ENCODE results near the gene MRFAP1L1. TPM values are rescaled to one million over a fixed set of nuclear protein-coding genes. Genes with fewer than 3 reads are reported as not detected.
A peak's percentile ranks its signal among the peaks of the same experiment; 100 is the strongest.

The MRFAP1L1 gene
- polyA plus RNA-seq, 1 donor (not counting 4 experiments of a cell fraction or from before 2014, with no cell fraction given): 77.9 TPM

GRCh38 chr4:6702761-6703160 is 6.9 kb downstream of the MRFAP1L1 start:
- Histone ChIP-seq H3K9ac (ENCODE audit: control insufficient read depth, extremely low read depth, insufficient read depth, low read length) (no peak overlapping the region), H3K79me2 (ENCODE audit: control insufficient read depth, insufficient read depth, low read length) (peaks cover 32% of the 10 kb centered on the region), H3K36me3 (ENCODE audit: control insufficient read depth in 2 of 2, extremely low read depth in 1 of 2, insufficient read depth in 2 of 2, low read length in 2 of 2) (peaks cover 3 to 7% of the 10 kb centered on the region in 2 experiments), H3K27me3 (ENCODE audit: control insufficient read depth, extremely low read depth, insufficient read depth, low read length) (no peaks in the 10 kb centered on the region), H4K20me1 (ENCODE audit: control insufficient read depth, extremely low read depth, insufficient read depth, low read length) (no peaks in the 10 kb centered on the region), H3K9me1 (ENCODE audit: control insufficient read depth, extremely low read depth, insufficient read depth, low read length) (no peaks in the 10 kb centered on the region), H3K9me3 (ENCODE audit: control insufficient read depth, low read depth, low read length) (no peaks in the 10 kb centered on the region), H3K4me2 (ENCODE audit: control insufficient read depth, extremely low read depth, insufficient read depth, low read depth, low read length) (no peak overlapping the region), H3K4me1 (ENCODE audit: control insufficient read depth, extremely low read depth, insufficient read depth, low read length) (peaks cover 6% of the 10 kb centered on the region), H2AFZ (ENCODE audit: control insufficient read depth, low read length) (no peak overlapping the region), H3K4me3 (ENCODE audit: control insufficient read depth in 2 of 3, extremely low read depth in 1 of 3, insufficient read depth in 2 of 3, low read depth in 1 of 3, low read length in 3 of 3) (no peak overlapping the region), H3K27ac (ENCODE audit: control insufficient read depth, insufficient read depth, low read length) (no peak overlapping the region)
- TF ChIP-seq EZH2 (IDR thresholded peaks at IDR 0.05; ENCODE audit: low read length) (no peak), CTCF (optimal IDR thresholded peaks at IDR 0.05 in 1 of 3, IDR thresholded peaks at IDR 0.05 in 1 of 3, conservative IDR thresholded peaks at IDR 0.05 in 1 of 3; ENCODE audit: extremely low read depth in 1 of 3, insufficient read depth in 2 of 3, low read length in 3 of 3) (no peak)
- DNase-seq (ENCODE audit: low read depth, low spot score) (no peak), FAIRE-seq (no peak)
- dilution Hi-C loops (cut with MboI; ENCODE audit: extremely low pct_ligation_motif_present, low sequenced_read_pairs): no loop called here

GRCh38 chr4:6701371-6701770 is 8.3 kb downstream of the MRFAP1L1 start:
- Histone ChIP-seq H3K9me3 (ENCODE audit: control insufficient read depth, low read depth, low read length) (no peaks in the 10 kb centered on the region), H3K79me2 (ENCODE audit: control insufficient read depth, insufficient read depth, low read length) (peaks cover 18% of the 10 kb centered on the region), H3K4me2 (ENCODE audit: control insufficient read depth, extremely low read depth, insufficient read depth, low read depth, low read length) (no peak overlapping the region), H2AFZ (ENCODE audit: control insufficient read depth, low read length) (no peak overlapping the region), H3K9me1 (ENCODE audit: control insufficient read depth, extremely low read depth, insufficient read depth, low read length) (no peaks in the 10 kb centered on the region), H3K36me3 (ENCODE audit: control insufficient read depth in 2 of 2, extremely low read depth in 1 of 2, insufficient read depth in 2 of 2, low read length in 2 of 2) (no peaks in the 10 kb centered on the region), H3K27me3 (ENCODE audit: control insufficient read depth, extremely low read depth, insufficient read depth, low read length) (no peaks in the 10 kb centered on the region), H3K4me1 (ENCODE audit: control insufficient read depth, extremely low read depth, insufficient read depth, low read length) (peaks cover 10% of the 10 kb centered on the region), H3K4me3 (ENCODE audit: control insufficient read depth in 2 of 3, extremely low read depth in 1 of 3, insufficient read depth in 2 of 3, low read depth in 1 of 3, low read length in 3 of 3) (no peak overlapping the region), H3K9ac (ENCODE audit: control insufficient read depth, extremely low read depth, insufficient read depth, low read length) (no peak overlapping the region), H3K27ac (ENCODE audit: control insufficient read depth, insufficient read depth, low read length) (no peak overlapping the region), H4K20me1 (ENCODE audit: control insufficient read depth, extremely low read depth, insufficient read depth, low read length) (no peaks in the 10 kb centered on the region)
- FAIRE-seq (no peak), DNase-seq (ENCODE audit: low read depth, low spot score) (no peak)
- dilution Hi-C loops (cut with MboI; ENCODE audit: extremely low pct_ligation_motif_present, low sequenced_read_pairs): no loop called here
- TF ChIP-seq CTCF (optimal IDR thresholded peaks at IDR 0.05 in 1 of 3, IDR thresholded peaks at IDR 0.05 in 1 of 3, conservative IDR thresholded peaks at IDR 0.05 in 1 of 3; ENCODE audit: extremely low read depth in 1 of 3, insufficient read depth in 2 of 3, low read length in 3 of 3): peak; percentile 42 to 52 (median 49)
- no peak for TF ChIP-seq EZH2 (IDR thresholded peaks at IDR 0.05; ENCODE audit: low read length)

All from keratinocyte (primary cell).